Measurements from ENCODE around the gene CHAC1.

- TF ChIP-seq, protein P1, sequence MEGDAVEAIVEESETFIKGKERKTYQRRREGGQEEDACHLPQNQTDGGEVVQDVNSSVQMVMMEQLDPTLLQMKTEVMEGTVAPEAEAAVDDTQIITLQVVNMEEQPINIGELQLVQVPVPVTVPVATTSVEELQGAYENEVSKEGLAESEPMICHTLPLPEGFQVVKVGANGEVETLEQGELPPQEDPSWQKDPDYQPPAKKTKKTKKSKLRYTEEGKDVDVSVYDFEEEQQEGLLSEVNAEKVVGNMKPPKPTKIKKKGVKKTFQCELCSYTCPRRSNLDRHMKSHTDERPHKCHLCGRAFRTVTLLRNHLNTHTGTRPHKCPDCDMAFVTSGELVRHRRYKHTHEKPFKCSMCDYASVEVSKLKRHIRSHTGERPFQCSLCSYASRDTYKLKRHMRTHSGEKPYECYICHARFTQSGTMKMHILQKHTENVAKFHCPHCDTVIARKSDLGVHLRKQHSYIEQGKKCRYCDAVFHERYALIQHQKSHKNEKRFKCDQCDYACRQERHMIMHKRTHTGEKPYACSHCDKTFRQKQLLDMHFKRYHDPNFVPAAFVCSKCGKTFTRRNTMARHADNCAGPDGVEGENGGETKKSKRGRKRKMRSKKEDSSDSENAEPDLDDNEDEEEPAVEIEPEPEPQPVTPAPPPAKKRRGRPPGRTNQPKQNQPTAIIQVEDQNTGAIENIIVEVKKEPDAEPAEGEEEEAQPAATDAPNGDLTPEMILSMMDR (IDR thresholded peaks at IDR 0.05; ENCODE audit: low read depth, low read length, poor library complexity, severe bottlenecking), result no peak
- TF ChIP-seq EZH2phosphoT487 (IDR thresholded peaks at IDR 0.05; ENCODE audit: borderline replicate concordance, low read length), result no peak
Measured at GRCh38 chr15:40915116-40915661, 38.1 kb upstream of the CHAC1 start.

Data from DOHH2 (cell line).